HEK293 (cell line): ENCODE results near the gene NPTXR.

Source experiments
- CTCF ChIA-PET: fragments of 350-600 bp; formaldehyde crosslinking; extraction: SDS; loops from one replicate; lab custom pipeline; 2021; ENCODE audit warnings: antibody characterized with exemption; lab: Yijun Ruan, JAX
- POLR2A ChIA-PET: fragments of 300-600 bp; formaldehyde crosslinking; extraction: SDS; loops from one replicate; lab custom pipeline; 2020; ENCODE audit warnings: antibody characterized with exemption, inconsistent platforms; lab: Yijun Ruan, JAX
- H3K27ac ChIP-seq: fragments of 200-500 bp; sonication (Bioruptor generic); 2 replicates; pipeline ENCODE4 v1.5.1; 2014; ENCODE audit warnings: low read depth, low read length, control low read depth, inconsistent platforms; ENCODE audit errors: extremely low read depth
- H3K36me3 ChIP-seq, 2 experiments: fragments of 200-500 bp in 1 of 2; sonication (Bioruptor generic) in 1 of 2; 1 replicate in 1 of 2; 2 replicates in 1 of 2; pipeline ENCODE4 v1.5.1; 2014 to 2017; ENCODE audit warnings: inconsistent platforms in 2 of 2, low read length in 2 of 2; ENCODE audit not compliant: control insufficient read depth in 2 of 2, insufficient read depth in 1 of 2
- H3K4me1 ChIP-seq: fragments of 200-500 bp; sonication (Bioruptor generic); 2 replicates; pipeline ENCODE4 v1.5.1; 2014; ENCODE audit warnings: mild to moderate bottlenecking, low read length, inconsistent platforms; ENCODE audit not compliant: control insufficient read depth, insufficient read depth
- H3K4me3 ChIP-seq: 2 replicates; pipeline ENCODE4 v1.5.1; 2011; ENCODE audit warnings: low read depth, mild to moderate bottlenecking, control low read depth, low read length, moderate library complexity
- H3K9me3 ChIP-seq: fragments of 200-500 bp; sonication (Bioruptor generic); 2 replicates; pipeline ENCODE4 v1.5.1; 2014; ENCODE audit warnings: low read depth, low read length, inconsistent platforms; ENCODE audit not compliant: control insufficient read depth, insufficient read depth
- BCL6B ChIP-seq: fragments of 450-650 bp; formaldehyde crosslinking; IDR thresholded peaks from 2 replicates; pipeline ENCODE4 v1.5.1; 2017; ENCODE audit warnings: missing biosample characterization, missing genetic modification characterization
- FEZF1 ChIP-seq: fragments of 450-650 bp; formaldehyde crosslinking; IDR thresholded peaks from 2 replicates; pipeline ENCODE4 v1.5.1; 2016; ENCODE audit warnings: missing biosample characterization, missing genetic modification characterization
- HIC1 ChIP-seq: fragments of 450-650 bp; formaldehyde crosslinking; IDR thresholded peaks from 2 replicates; pipeline ENCODE4 v1.5.1; 2016; ENCODE audit warnings: missing biosample characterization, missing genetic modification characterization
- IKZF3 ChIP-seq: fragments of 450-650 bp; IDR thresholded peaks from 2 replicates; pipeline ENCODE4 v1.5.0; 2018; ENCODE audit warnings: missing biosample characterization, mild to moderate bottlenecking, missing genetic modification characterization, moderate library complexity
- KLF1 ChIP-seq: fragments of 450-650 bp; formaldehyde crosslinking; IDR thresholded peaks from 2 replicates; pipeline ENCODE4 v1.5.1; 2016; ENCODE audit warnings: missing biosample characterization, missing genetic modification characterization
- MZF1 ChIP-seq: fragments of 450-650 bp; formaldehyde crosslinking; IDR thresholded peaks from 2 replicates; pipeline ENCODE4 v1.5.1; 2017; ENCODE audit warnings: missing biosample characterization, missing genetic modification characterization, borderline replicate concordance
- ZBTB1 ChIP-seq: fragments of 450-650 bp; formaldehyde crosslinking; IDR thresholded peaks from 2 replicates; pipeline ENCODE4 v1.5.1; 2016; ENCODE audit warnings: missing biosample characterization, missing genetic modification characterization
- ZNF121 ChIP-seq: fragments of 450-650 bp; formaldehyde crosslinking; IDR thresholded peaks from 2 replicates; pipeline ENCODE4 v1.5.1; 2016; ENCODE audit warnings: missing biosample characterization, missing genetic modification characterization
- ZNF146 ChIP-seq: fragments of 450-650 bp; formaldehyde crosslinking; IDR thresholded peaks from 2 replicates; pipeline ENCODE4 v1.5.1; 2016; ENCODE audit warnings: missing biosample characterization, missing genetic modification characterization
- ZNF148 ChIP-seq: fragments of 450-650 bp; formaldehyde crosslinking; IDR thresholded peaks from 2 replicates; pipeline ENCODE4 v1.5.0; 2017; ENCODE audit warnings: missing biosample characterization, missing genetic modification characterization, borderline replicate concordance
- ZNF16 ChIP-seq: fragments of 450-650 bp; formaldehyde crosslinking; IDR thresholded peaks from 2 replicates; pipeline ENCODE4 v1.5.1; 2016; ENCODE audit warnings: low read depth, missing biosample characterization, missing genetic modification characterization
- ZNF174 ChIP-seq: fragments of 450-650 bp; formaldehyde crosslinking; IDR thresholded peaks from 2 replicates; pipeline ENCODE4 v1.5.0; 2017; ENCODE audit warnings: missing biosample characterization, mild to moderate bottlenecking, missing genetic modification characterization
- ZNF175 ChIP-seq: fragments of 450-650 bp; formaldehyde crosslinking; IDR thresholded peaks from 2 replicates; pipeline ENCODE4 v1.5.1; 2016; ENCODE audit warnings: missing biosample characterization, missing genetic modification characterization
- ZNF24 ChIP-seq: fragments of 450-650 bp; formaldehyde crosslinking; IDR thresholded peaks from 2 replicates; pipeline ENCODE4 v1.5.1; 2016; ENCODE audit warnings: missing biosample characterization, missing genetic modification characterization
- ZNF341 ChIP-seq: fragments of 450-650 bp; formaldehyde crosslinking; IDR thresholded peaks from 2 replicates; pipeline ENCODE4; 2016; ENCODE audit warnings: low read depth, missing biosample characterization, missing genetic modification characterization
- ZNF449 ChIP-seq: fragments of 450-650 bp; formaldehyde crosslinking; IDR thresholded peaks from 2 replicates; pipeline ENCODE4 v1.5.1; 2017; ENCODE audit warnings: missing biosample characterization, mild to moderate bottlenecking, missing genetic modification characterization, moderate library complexity
- ZNF473 ChIP-seq: fragments of 450-650 bp; formaldehyde crosslinking; IDR thresholded peaks from 2 replicates; pipeline ENCODE4 v1.5.1; 2017; ENCODE audit warnings: missing biosample characterization, missing genetic modification characterization
- ZNF521 ChIP-seq: fragments of 450-650 bp; formaldehyde crosslinking; IDR thresholded peaks from 2 replicates; pipeline ENCODE4 v1.5.1; 2017; ENCODE audit warnings: missing biosample characterization, mild to moderate bottlenecking, missing genetic modification characterization
- ZNF529 ChIP-seq: fragments of 450-650 bp; formaldehyde crosslinking; IDR thresholded peaks from 2 replicates; pipeline ENCODE4 v1.5.1; 2017; ENCODE audit warnings: missing genetic modification characterization, missing biosample characterization; ENCODE audit not compliant: insufficient replicate concordance
- ZNF548 ChIP-seq: fragments of 450-650 bp; formaldehyde crosslinking; IDR thresholded peaks from 2 replicates; pipeline ENCODE4 v1.5.1; 2016; ENCODE audit warnings: missing biosample characterization, missing genetic modification characterization
- ZNF747 ChIP-seq: fragments of 450-650 bp; formaldehyde crosslinking; IDR thresholded peaks from 2 replicates; pipeline ENCODE4 v1.5.1; 2016; ENCODE audit warnings: missing biosample characterization, missing genetic modification characterization
- ZNF776 ChIP-seq: fragments of 450-650 bp; formaldehyde crosslinking; IDR thresholded peaks from 2 replicates; pipeline ENCODE4 v1.5.0; 2017; ENCODE audit warnings: missing biosample characterization, missing genetic modification characterization, borderline replicate concordance
- ZSCAN16 ChIP-seq: fragments of 450-650 bp; formaldehyde crosslinking; IDR thresholded peaks from 2 replicates; pipeline ENCODE4 v1.5.1; 2016; ENCODE audit warnings: missing biosample characterization, missing genetic modification characterization
- ZSCAN30 ChIP-seq: fragments of 450-650 bp; IDR thresholded peaks from 2 replicates; pipeline ENCODE4 v1.5.1; 2018; ENCODE audit warnings: missing biosample characterization, mild to moderate bottlenecking, missing genetic modification characterization, moderate library complexity

NPTXR gene

GRCh38 chr22:38834215-38834953 lies 9.4 kb downstream of the NPTXR start (continued):
- TF ChIP-seq ZNF341 (tag by site-specific recombination) (no peak), ZNF24 (tag by site-specific recombination) (no peak), ZNF521 (tag by site-specific recombination) (no peak), MZF1 (tag by site-specific recombination) (no peak), BCL6B (tag by site-specific recombination) (no peak), ZNF174 (tag by site-specific recombination) (no peak)

- Histone ChIP-seq H3K4me1 (no peaks in the 10 kb centered on the region), H3K9me3 (no peaks in the 10 kb centered on the region), H3K27ac (no peak overlapping the region), H3K4me3 (no peak overlapping the region), H3K36me3 (no peaks in the 10 kb centered on the region)
- ChIA-PET POLR2A (no interaction called here), CTCF (interaction anchor here (0.6 to 1.5 kb wide), 2 partner anchors 10 to 1017 kb away, joined by 4 read pairs; no protein-coding TSS in a partner anchor)
- TF ChIP-seq ZNF548 (no peak), KLF1 (tag by site-specific recombination) (no peak), ZNF529 (no peak), ZNF148 (tag by site-specific recombination) (no peak), ZSCAN16 (tag by site-specific recombination) (no peak), ZNF121 (tag by site-specific recombination) (no peak), IKZF3 (tag by site-specific recombination) (no peak), HIC1 (no peak), ZBTB1 (tag by site-specific recombination) (no peak), ZNF146 (tag by site-specific recombination) (no peak), FEZF1 (tag by site-specific recombination) (no peak), ZNF449 (tag by site-specific recombination) (no peak), ZSCAN30 (no peak), ZNF473 (no peak), ZNF776 (tag by site-specific recombination) (no peak), ZNF16 (tag by site-specific recombination) (no peak), ZNF175 (tag by site-specific recombination) (no peak), ZNF747 (tag by site-specific recombination) (no peak)
These were observed 10.8 kb downstream of the NPTXR start for GRCh38 chr22:38833061-38833460.
